ENCODE results near the gene CRYM.
"Not testable (repeated sequence)": the region's sequence is repeated elsewhere in the genome, so short reads cannot be mapped to it uniquely, and the experiment has no call there.

Gene CRYM

DNA sequence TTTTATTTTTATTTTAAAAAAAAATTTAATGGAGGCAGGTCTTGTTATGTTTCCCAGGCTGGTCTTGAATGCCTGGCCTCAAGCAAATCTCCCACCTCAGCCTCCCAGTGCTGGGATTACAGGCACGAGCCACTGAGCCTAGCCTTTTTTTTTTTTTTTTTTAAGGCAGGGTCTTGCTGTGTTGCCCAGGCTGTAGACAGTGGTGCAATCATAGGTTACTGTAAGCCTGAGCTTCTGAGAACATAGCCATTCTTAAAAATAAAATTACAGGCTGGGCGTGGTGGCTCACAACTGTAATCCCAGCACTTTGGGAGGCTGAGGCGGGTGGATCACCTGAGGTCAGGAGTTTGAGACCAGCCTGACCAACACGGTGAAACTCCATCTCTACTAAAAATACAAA, 29.9 kb downstream of the CRYM start:
- in situ Hi-C loops (cut with MboI; ENCODE audit: low sequenced_read_pairs): not testable (repeated sequence)

DNA sequence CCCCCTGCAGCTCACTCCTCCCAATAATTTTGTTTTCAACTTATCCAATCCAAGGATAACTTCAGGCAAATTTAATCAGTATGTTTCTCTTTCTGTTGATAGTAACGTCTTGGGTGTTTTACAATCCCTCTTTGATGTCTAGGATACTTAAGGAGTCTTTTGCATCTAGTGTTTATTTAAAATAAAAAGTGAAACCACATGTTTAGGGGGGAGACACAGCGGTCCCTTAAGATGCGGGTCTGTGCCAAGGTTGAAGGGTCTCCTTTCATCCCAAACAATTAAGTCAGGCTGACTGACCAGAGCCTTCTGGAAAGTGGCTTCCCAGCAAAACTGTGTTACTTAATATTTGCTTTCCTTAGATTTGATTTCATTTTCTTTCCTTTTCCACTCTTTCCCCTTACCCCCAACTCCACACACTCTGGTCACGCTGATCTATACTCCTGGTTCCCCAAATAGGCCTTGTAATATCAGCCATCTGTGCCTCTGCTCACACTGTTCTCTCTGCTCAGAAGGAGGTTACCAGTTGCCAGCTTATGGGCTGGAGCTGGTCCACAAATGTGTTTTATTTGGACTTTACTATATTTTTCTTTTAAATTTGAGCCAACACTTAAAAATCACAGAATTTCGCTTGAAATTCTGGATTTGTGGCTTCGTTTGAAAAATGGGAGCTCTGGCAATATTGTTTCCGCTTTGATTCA, 33.4 kb downstream of the CRYM start:
- in situ Hi-C loops (cut with MboI; ENCODE audit: low sequenced_read_pairs): no loop called here

GRCh38 chr16:21242756-21243155, 35.3 kb downstream of the CRYM start:
- in situ Hi-C loops (cut with MboI; ENCODE audit: low sequenced_read_pairs): no loop called here

DNA sequence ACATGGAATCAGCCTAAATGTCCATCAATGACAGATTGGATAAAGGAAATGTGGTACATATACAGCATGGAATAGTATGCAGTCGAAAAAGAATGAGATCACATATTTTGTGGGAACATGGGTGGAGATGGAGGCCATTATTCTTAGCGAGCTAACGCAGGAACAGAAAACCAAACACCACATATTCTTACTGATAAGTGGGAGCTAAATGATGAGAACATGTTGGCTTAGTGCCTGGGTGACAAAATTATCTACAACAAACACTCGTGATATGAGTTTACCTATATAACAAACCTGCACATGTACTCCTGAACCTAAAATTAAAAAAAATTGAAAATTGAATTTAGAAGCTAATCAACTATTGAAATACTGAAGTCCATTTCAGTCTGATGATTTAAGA, 38.4 kb downstream of the CRYM start:
- in situ Hi-C loops (cut with MboI; ENCODE audit: low sequenced_read_pairs): no loop called here

GRCh38 chr16:21236831-21237230, 41.3 kb downstream of the CRYM start:
- in situ Hi-C loops (cut with MboI; ENCODE audit: low sequenced_read_pairs): no loop called here

DNA sequence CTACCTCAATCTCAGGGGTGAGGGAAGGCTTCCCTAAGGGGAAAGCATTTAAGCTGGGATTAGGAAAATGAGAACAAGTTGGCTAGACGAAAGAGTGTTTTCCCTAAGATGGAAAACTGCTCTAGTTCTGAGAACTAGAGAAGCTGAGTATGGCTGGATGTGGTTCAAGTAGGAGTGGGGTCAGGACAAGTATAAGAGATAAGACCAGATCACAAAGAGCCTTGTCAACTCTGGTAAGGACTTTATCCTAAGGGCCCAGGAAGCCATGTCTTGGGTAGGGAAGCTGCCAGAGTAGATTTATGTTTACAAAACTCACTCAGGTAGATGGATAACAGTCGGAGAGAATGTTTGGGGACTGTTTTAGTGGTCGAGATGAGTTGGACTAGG, 42.9 kb downstream of the CRYM start:
- in situ Hi-C loops (cut with MboI; ENCODE audit: low sequenced_read_pairs): no loop called here

DNA sequence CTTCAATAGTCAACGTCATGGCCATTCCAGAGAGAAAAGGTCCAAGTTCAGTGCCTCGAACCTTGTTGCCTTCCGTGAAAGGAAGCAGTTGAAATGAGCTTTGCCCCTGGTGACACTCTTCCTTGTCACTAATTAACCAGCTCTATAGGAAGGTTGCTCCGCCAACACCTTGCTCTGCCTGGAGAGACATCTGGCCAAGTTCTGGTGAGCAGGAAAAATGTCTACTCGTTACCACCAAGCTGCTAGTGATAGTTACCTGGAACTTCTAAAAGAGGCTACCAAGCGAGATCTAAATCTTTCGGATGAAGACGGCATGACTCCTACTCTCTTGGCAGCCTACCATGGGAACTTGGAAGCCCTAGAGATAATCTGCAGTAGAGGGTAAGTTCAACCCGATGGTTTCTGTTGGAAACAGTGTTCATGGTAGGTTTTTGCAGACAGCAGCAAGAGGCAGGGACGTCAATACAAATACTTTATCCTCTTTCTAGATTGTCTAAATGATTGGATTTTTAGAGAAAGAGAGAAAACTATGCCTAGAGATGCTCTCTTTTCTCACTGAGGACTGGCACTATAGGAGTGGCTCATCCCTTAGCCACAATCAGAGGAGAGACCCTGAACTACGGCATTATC, 44.5 kb downstream of the CRYM start, which contains the start of gene ANKS4B:
ANKS4B (plus strand) TSS at position 179 of the 630 bp plus-strand sequence; CDS start at position 218, 39 bp downstream.
- in situ Hi-C loops (cut with MboI; ENCODE audit: low sequenced_read_pairs): no loop called here

- in situ Hi-C loops (cut with MboI; ENCODE audit: low sequenced_read_pairs): no loop called here
Observed at GRCh38 chr16:21233045-21233520, 45.0 kb downstream of the CRYM start.

GRCh38 chr16:21228361-21228872, 49.7 kb downstream of the CRYM start:
- in situ Hi-C loops (cut with MboI; ENCODE audit: low sequenced_read_pairs): no loop called here

DNA sequence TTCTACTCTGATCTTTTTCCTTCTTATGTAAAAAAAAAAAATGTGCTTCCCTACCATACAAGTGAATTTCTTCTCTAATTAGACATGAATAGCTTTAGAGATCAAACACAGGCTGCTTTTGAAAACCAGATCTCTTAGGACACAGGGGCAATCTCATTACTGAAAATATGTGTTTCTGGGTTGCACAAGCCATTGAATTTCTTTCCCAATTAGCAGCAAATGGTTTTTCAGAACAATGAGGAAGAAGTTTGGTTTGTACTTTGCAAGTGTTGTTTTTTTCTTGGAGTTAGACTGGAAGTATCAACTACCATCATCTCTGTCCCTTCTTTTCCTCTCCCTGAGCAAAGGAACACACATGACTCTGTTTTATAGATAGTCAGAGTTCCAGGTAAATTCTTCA, 50.2 kb downstream of the CRYM start:
- in situ Hi-C loops (cut with MboI; ENCODE audit: low sequenced_read_pairs): no loop called here

GRCh38 chr16:21226749-21227148, 51.3 kb downstream of the CRYM start:
- in situ Hi-C loops (cut with MboI; ENCODE audit: low sequenced_read_pairs): no loop called here

DNA sequence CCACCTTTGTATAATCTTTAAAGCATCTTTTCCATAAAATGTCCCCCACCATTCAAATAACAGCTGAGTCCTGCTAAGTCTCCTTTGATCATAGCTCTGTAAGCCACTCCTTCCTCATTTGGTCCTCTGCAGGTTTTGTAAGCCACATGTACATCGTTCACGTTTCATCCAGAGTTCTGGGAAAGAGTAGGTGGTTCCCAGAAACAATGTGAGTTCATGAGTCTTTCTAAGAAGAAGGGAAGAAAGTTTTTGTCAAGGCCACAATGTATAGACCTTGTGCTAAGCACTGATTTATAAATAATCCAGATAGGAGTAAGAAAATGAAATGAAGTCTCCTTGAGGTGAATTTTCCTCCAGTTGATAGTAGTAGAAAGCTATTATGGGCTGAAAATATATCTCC, 53.3 kb downstream of the CRYM start:
- in situ Hi-C loops (cut with MboI; ENCODE audit: low sequenced_read_pairs): no loop called here

- in situ Hi-C loops (cut with MboI; ENCODE audit: low sequenced_read_pairs): no loop called here
Observed at GRCh38 chr16:21223787-21224186, 54.3 kb downstream of the CRYM start.

- in situ Hi-C loops (cut with MboI; ENCODE audit: low sequenced_read_pairs): no loop called here
Observed at GRCh38 chr16:21222495-21223337, 55.4 kb downstream of the CRYM start.

GRCh38 chr16:21219551-21219950, 58.5 kb downstream of the CRYM start:
- in situ Hi-C loops (cut with MboI; ENCODE audit: low sequenced_read_pairs): no loop called here

- in situ Hi-C loops (cut with MboI; ENCODE audit: low sequenced_read_pairs): no loop called here
Observed at GRCh38 chr16:21218153-21218552, 59.9 kb downstream of the CRYM start.

DNA sequence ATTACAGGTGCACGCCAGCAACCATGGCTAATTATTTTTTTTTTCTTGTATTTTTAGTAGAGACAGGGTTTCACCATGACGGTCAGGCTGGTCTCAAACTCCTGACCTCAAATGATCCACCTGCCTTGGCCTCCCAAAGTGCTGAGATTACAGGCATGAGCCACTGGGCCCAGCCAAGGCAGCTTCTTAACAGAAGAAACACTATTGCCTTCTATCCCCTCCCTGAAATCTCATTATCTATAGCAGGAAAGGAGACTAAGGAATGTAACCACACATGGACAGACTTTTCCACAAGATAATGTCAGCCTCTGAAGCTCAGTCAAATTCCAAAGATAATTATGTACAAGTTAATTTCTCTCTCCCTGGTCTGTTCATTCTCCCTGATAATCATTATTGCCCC, 61.0 kb downstream of the CRYM start:
- in situ Hi-C loops (cut with MboI; ENCODE audit: low sequenced_read_pairs): no loop called here

- in situ Hi-C loops (cut with MboI; ENCODE audit: low sequenced_read_pairs): no loop called here
Observed at GRCh38 chr16:21214086-21214485, 64.0 kb downstream of the CRYM start.

DNA sequence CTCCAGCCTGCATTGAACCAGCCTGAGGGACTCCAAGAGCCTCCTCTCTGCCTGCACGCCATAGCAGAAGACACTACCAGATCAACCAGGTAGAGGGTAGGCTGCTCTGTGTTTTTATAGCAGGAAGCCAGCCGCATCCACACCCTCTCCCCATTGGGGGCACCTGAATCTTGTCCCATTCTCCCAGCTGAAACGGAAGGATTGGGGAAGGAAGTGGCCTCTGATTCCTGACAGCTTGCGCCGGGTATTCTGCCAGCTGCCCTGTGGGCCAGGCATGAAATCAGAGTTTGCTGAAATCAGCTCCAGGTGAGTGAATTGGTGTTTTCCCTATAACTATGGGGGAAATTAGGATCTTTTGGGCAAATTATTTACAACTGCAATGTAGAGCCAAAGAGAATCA, 66.6 kb downstream of the CRYM start, which contains the start of gene ZP2:
ZP2 (minus strand) TSS at position 89 of the 400 bp plus-strand sequence; CDS start at position 62, 27 bp downstream.
- in situ Hi-C loops (cut with MboI; ENCODE audit: low sequenced_read_pairs): no loop called here
